Calu3 (cell line): ENCODE data around the gene PCSK6. TPM values are rescaled to one million over a fixed set of nuclear protein-coding genes. Genes with fewer than 3 reads are reported as not detected.
A peak's percentile ranks its signal among the peaks of the same experiment; 100 is the strongest.

ENCODE experiments used
- BruUV-seq: library from RNA; stranded (reverse); fragments of 400-500 nt; replicated peaks from 2 replicates; lab custom pipeline; 2021; lab: Mats Ljungman, UMichigan
- CTCF ChIA-PET: fragments of 300-600 bp; sonication (Branson Sonifier 250); formaldehyde crosslinking; loops from one replicate; lab custom pipeline; 2022; ENCODE audit warnings: antibody characterized with exemption; lab: Charles Lee
- DNase-seq: peaks from one replicate; pipeline ENCODE4 v3.0.0; 2022
- H3K27ac Mint-ChIP-seq: one replicate; pipeline ENCODE4 v1.8.0; 2022; ENCODE audit warnings: mixed read lengths; ENCODE audit not compliant: unreplicated experiment
- H3K27me3 Mint-ChIP-seq: one replicate; pipeline ENCODE4 v1.8.0; 2022; ENCODE audit warnings: mixed read lengths; ENCODE audit not compliant: unreplicated experiment
- H3K36me3 Mint-ChIP-seq: one replicate; pipeline ENCODE4 v1.8.0; 2022; ENCODE audit warnings: mild to moderate bottlenecking, moderate library complexity, mixed read lengths; ENCODE audit not compliant: insufficient read depth, unreplicated experiment
- H3K4me1 Mint-ChIP-seq: one replicate; pipeline ENCODE4 v1.8.0; 2022; ENCODE audit warnings: mild to moderate bottlenecking, low read depth, mixed read lengths; ENCODE audit not compliant: unreplicated experiment
- H3K4me3 Mint-ChIP-seq: one replicate; pipeline ENCODE4 v1.8.0; 2022; ENCODE audit warnings: mild to moderate bottlenecking, low read depth, moderate library complexity, mixed read lengths; ENCODE audit not compliant: unreplicated experiment
- H3K9me3 Mint-ChIP-seq: one replicate; pipeline ENCODE4 v1.8.0; 2022; ENCODE audit warnings: low read depth, mixed read lengths; ENCODE audit not compliant: unreplicated experiment
- CTCF ChIP-seq: fragments of 200-600 bp; IDR thresholded peaks from one replicate; pipeline ENCODE4 v1.8.0; 2022; ENCODE audit warnings: antibody characterized with exemption; ENCODE audit not compliant: unreplicated experiment
- intact Hi-C: fragments of 100-400 bp; cut with micrococcal nuclease; formaldehyde crosslinking; loops from one replicate; pipeline ENCODE4 v1.10.0; 2022; ENCODE audit not compliant: unreplicated experiment
- total RNA-seq: library from RNA; stranded (reverse); gene quantifications from 2 replicates; pipeline ENCODE4 v1.2.3, GENCODE V29; 2022

The PCSK6 gene
- total RNA-seq, 1 experiment from 2014 or later: 5.1 TPM

GRCh38 chr15:101494251-101494796 lies 4.8 kb upstream of the PCSK6 start:
- Mint-ChIP-seq H3K36me3 (no peaks in the 10 kb centered on the region), H3K27me3 (peaks cover 73% of the 10 kb centered on the region), H3K4me3 (no peak overlapping the region), H3K27ac (no peak overlapping the region), H3K4me1 (peaks cover 11% of the 10 kb centered on the region), H3K9me3 (no peaks in the 10 kb centered on the region)
- no TSS peak for BruUV-seq
- intact Hi-C loops: no loop called here
- no peak for TF ChIP-seq CTCF
- CTCF ChIA-PET: interaction anchor here (0.6 to 1.0 kb wide), 3 partner anchors 9 to 485 kb away, joined by 3 to 4 read pairs (median 3); no protein-coding TSS in a partner anchor
- DNase-seq: no peak

GRCh38 chr15:101492766-101493692 lies 3.5 kb upstream of the PCSK6 start:
- no peaks in the 10 kb centered on the region for H3K36me3 Mint-ChIP-seq
- H3K4me3 Mint-ChIP-seq: no peak overlapping the region
- CTCF ChIA-PET: no interaction called here
- BruUV-seq: no TSS peak
- no peaks in the 10 kb centered on the region for H3K9me3 Mint-ChIP-seq
- H3K27ac Mint-ChIP-seq: peak overlapping the region; percentile 25
- DNase-seq: no peak
- peaks cover 68% of the 10 kb centered on the region for H3K27me3 Mint-ChIP-seq
- no peak for TF ChIP-seq CTCF
- intact Hi-C loops: no loop called here
- peaks cover 11% of the 10 kb centered on the region for H3K4me1 Mint-ChIP-seq

- no TSS peak for BruUV-seq
- peaks cover 9% of the 10 kb centered on the region for H3K4me1 Mint-ChIP-seq
- intact Hi-C loops: no loop called here
- peaks cover 68% of the 10 kb centered on the region for H3K27me3 Mint-ChIP-seq
- DNase-seq: no peak
- no peak overlapping the region for H3K27ac Mint-ChIP-seq
- CTCF ChIA-PET: no interaction called here
- H3K36me3 Mint-ChIP-seq: no peaks in the 10 kb centered on the region
- H3K9me3 Mint-ChIP-seq: no peaks in the 10 kb centered on the region
- TF ChIP-seq CTCF: no peak
- no peak overlapping the region for H3K4me3 Mint-ChIP-seq
Measured at GRCh38 chr15:101491734-101492640, 2.5 kb upstream of the PCSK6 start.
